Body of pancreas (tissue), 4 donors: ENCODE measurements around the gene TSFM. TPM values are rescaled to one million over a fixed set of nuclear protein-coding genes. Genes with fewer than 3 reads are reported as not detected.
A peak's percentile ranks its signal among the peaks of the same experiment; 100 is the strongest.

Experiments used
- ATAC-seq: fragments of 150-250 bp; one replicate; pipeline ENCODE4 v1.9.1; 2016
- DNase-seq, 4 donors: peaks; one replicate each; pipeline ENCODE4 v3.0.0-alpha.2; 2019
- H3K27ac ChIP-seq, 4 donors: fragments of 200-600 bp; sonication (generic); 1 replicate in 3 of 4; 2 replicates in 1 of 4; pipeline versions ENCODE4 v1.5.1 to v1.6.1; 2016 to 2019; ENCODE audit warnings: mild to moderate bottlenecking in 1 of 4, mixed read lengths in 1 of 4, moderate library complexity in 1 of 4
- H3K27me3 ChIP-seq, 2 donors: fragments of 200-600 bp; sonication (generic); one replicate each; pipeline ENCODE4 v1.6.0; 2016; ENCODE audit warnings: mild to moderate bottlenecking in 1 of 2
- H3K36me3 ChIP-seq, 2 donors: fragments of 200-600 bp; sonication (generic); replicated peaks in 1 of 2; 2 replicates each; pipeline ENCODE4 v1.5.1; 2016; ENCODE audit warnings: low read depth in 2 of 2; ENCODE audit not compliant: insufficient read depth in 1 of 2
- H3K4me1 ChIP-seq: fragments of 200-600 bp; sonication (generic); one replicate; pipeline ENCODE4 v1.6.0; 2016
- H3K4me3 ChIP-seq, 2 donors: fragments of 200-600 bp; sonication (generic); 1 replicate in 1 of 2; 2 replicates in 1 of 2; pipeline ENCODE4 v1.5.1; 2016 to 2019
- H3K9me3 ChIP-seq, 3 donors: fragments of 200-600 bp; sonication (generic); 1 replicate in 2 of 3; 2 replicates in 1 of 3; pipeline ENCODE4 v1.5.1; 2016
- CTCF ChIP-seq, 7 experiments: fragments of 450-650 bp in 4 of 7; fragments of 200-600 bp in 3 of 7; sonication (generic) in 3 of 7; IDR thresholded peaks; one replicate each; pipeline ENCODE4 v1.5.1; 2016 to 2019; ENCODE audit warnings: antibody characterized with exemption in 7 of 7
- POLR2A ChIP-seq, 3 donors: fragments of 450-650 bp; IDR thresholded peaks; one replicate each; pipeline ENCODE4 v1.6.1; 2016; ENCODE audit warnings: antibody characterized with exemption in 3 of 3, mild to moderate bottlenecking in 2 of 3
- WGBS, 2 donors: methylation state at CpG; one replicate each; pipeline ENCODE4 v1.1.5; 2017; 5-methylcytosine and 5-hydroxymethylcytosine counted together
- intact Hi-C: fragments of 100-400 bp; cut with DNase I; formaldehyde crosslinking; loops from one replicate; pipeline ENCODE4 v1.15.1; 2023
- total RNA-seq, 2 donors: library from RNA; depleted of rRNA; stranded (reverse); fragments of >200 nt; gene quantifications; one replicate each; pipeline ENCODE4 v1.1.0, GENCODE V29; 2016

Gene TSFM
- total RNA-seq, 2 donors from 2014 or later = 9.2 to 18.4 TPM

DNA sequence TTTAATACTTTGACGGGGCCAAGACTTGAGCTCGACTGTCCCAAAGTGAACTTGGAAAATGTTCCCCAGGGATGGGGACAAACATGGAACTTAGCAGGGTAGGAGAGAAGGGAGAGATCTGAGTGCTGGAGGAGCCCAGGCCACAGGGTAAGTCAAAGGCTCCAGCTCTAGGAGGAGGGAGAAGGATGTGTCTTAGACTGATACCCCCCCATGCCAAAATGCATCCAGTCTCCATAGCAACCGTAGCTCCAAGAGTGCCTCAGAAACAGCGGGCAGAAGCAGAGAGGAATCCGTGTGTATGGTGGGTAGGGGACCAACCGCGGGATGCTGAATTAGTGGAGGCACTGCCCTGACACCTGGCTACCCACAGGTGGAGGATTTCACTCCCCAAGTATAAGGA is 43.2 kb upstream of the TSFM start:
- 18 to 24% methylated on average over 7 of the region's 7 CpGs for WGBS, 2 donors
- Histone ChIP-seq H3K9me3 (no peaks in the 10 kb centered on the region), H3K36me3 (no peaks in the 10 kb centered on the region), H3K27me3 (peaks cover 11 to 48% of the 10 kb centered on the region in 2 donors), H3K27ac (no peak overlapping the region), H3K4me3 (no peak overlapping the region), H3K4me1 (peaks cover 36% of the 10 kb centered on the region)
- TF ChIP-seq CTCF (IDR thresholded peaks at IDR 0.05) (no peak), POLR2A (IDR thresholded peaks at IDR 0.05) (no peak)
- no peak for DNase-seq
- intact Hi-C loops = no loop called here
- no peak for ATAC-seq

GRCh38 chr12:57739914-57740538 is 42.6 kb upstream of the TSFM start:
- peaks cover 11 to 46% of the 10 kb centered on the region in 2 donors for H3K27me3 ChIP-seq
- ATAC-seq (no peak), DNase-seq (no peak)
- no peaks in the 10 kb centered on the region for H3K9me3 ChIP-seq
- H3K4me1 ChIP-seq = peaks cover 38% of the 10 kb centered on the region
- intact Hi-C loops = no loop called here
- no peak overlapping the region for H3K4me3 ChIP-seq
- H3K27ac ChIP-seq = no peak overlapping the region
- H3K36me3 ChIP-seq = no peaks in the 10 kb centered on the region
- WGBS, 2 donors = 40 to 46% methylated on average over 4 to 10 of the region's 10 CpGs
- TF ChIP-seq CTCF (IDR thresholded peaks at IDR 0.05) = no peak
- no peak for TF ChIP-seq POLR2A (IDR thresholded peaks at IDR 0.05)

- H3K9me3 ChIP-seq = no peaks in the 10 kb centered on the region
- H3K4me3 ChIP-seq = no peak overlapping the region
- ATAC-seq (no peak), DNase-seq (peak in 1 of 4 donors; percentile 42)
- H3K27me3 ChIP-seq = peaks cover 11 to 39% of the 10 kb centered on the region in 2 donors
- intact Hi-C loops = no loop called here
- WGBS, 2 donors = 43 to 72% methylated on average over 5 of the region's 5 CpGs
- H3K36me3 ChIP-seq = no peaks in the 10 kb centered on the region
- TF ChIP-seq CTCF (IDR thresholded peaks at IDR 0.05) (no peak), POLR2A (IDR thresholded peaks at IDR 0.05) (no peak)
- peaks cover 42% of the 10 kb centered on the region for H3K4me1 ChIP-seq
- H3K27ac ChIP-seq = no peak overlapping the region
Observed at GRCh38 chr12:57740656-57741412, 41.8 kb upstream of the TSFM start.

- H3K36me3 ChIP-seq = no peaks in the 10 kb centered on the region
- no peak overlapping the region for H3K4me3 ChIP-seq
- DNase-seq = no peak
- no peak for TF ChIP-seq CTCF (IDR thresholded peaks at IDR 0.05)
- TF ChIP-seq POLR2A (IDR thresholded peaks at IDR 0.05) = no peak
- no peaks in the 10 kb centered on the region for H3K9me3 ChIP-seq
- intact Hi-C loops = no loop called here
- 63 to 100% methylated on average over 1 of the region's 1 CpG for WGBS, 2 donors
- H3K27me3 ChIP-seq = peaks cover 11 to 34% of the 10 kb centered on the region in 2 donors
- peaks cover 42% of the 10 kb centered on the region for H3K4me1 ChIP-seq
- no peak overlapping the region for H3K27ac ChIP-seq
- no peak for ATAC-seq
Observed at GRCh38 chr12:57741413-57741789, 41.2 kb upstream of the TSFM start.
